Spleen (tissue), 11 donors: Measurements from ENCODE around the gene MYH15. TPM values are rescaled to one million over a fixed set of nuclear protein-coding genes. Genes with fewer than 3 reads are reported as not detected.

Source experiments
- DNase-seq: peaks from one replicate; pipeline ENCODE4 v3.0.0-alpha.2; 2020
- H3K27ac ChIP-seq, 8 donors: fragments of 200-600 bp; sonication (generic) in 7 of 8; 1 replicate in 4 of 8; 2 replicates in 4 of 8; pipeline versions ENCODE4 v1.5.0 to v1.8.0; 2016 to 2021; ENCODE audit warnings: inconsistent platforms in 4 of 8, mild to moderate bottlenecking in 4 of 8, moderate library complexity in 1 of 8
- H3K27me3 ChIP-seq, 7 donors: fragments of 200-600 bp; sonication (generic) in 6 of 7; replicated peaks in 1 of 7; 1 replicate in 4 of 7; 2 replicates in 3 of 7; pipeline versions ENCODE4 v1.5.0 to v1.8.0; 2016 to 2021; ENCODE audit warnings: inconsistent platforms in 3 of 7, mild to moderate bottlenecking in 1 of 7
- H3K36me3 ChIP-seq, 6 donors: fragments of 200-600 bp; sonication (generic) in 5 of 6; 1 replicate in 4 of 6; 2 replicates in 2 of 6; pipeline versions ENCODE4 v1.5.0 to v1.8.0; 2016 to 2021; ENCODE audit warnings: inconsistent platforms in 2 of 6
- H3K4me1 ChIP-seq, 6 donors: fragments of 200-600 bp; sonication (generic) in 5 of 6; 1 replicate in 3 of 6; 2 replicates in 3 of 6; pipeline versions ENCODE4 v1.5.0 to v1.8.0; 2016 to 2021; ENCODE audit warnings: inconsistent platforms in 3 of 6
- H3K4me3 ChIP-seq, 8 donors: fragments of 200-600 bp; sonication (generic) in 7 of 8; 1 replicate in 4 of 8; 2 replicates in 4 of 8; pipeline versions ENCODE4 v1.5.0 to v1.8.0; 2016 to 2021; ENCODE audit warnings: inconsistent platforms in 4 of 8, mild to moderate bottlenecking in 4 of 8, moderate library complexity in 2 of 8
- H3K9me3 ChIP-seq, 8 donors: fragments of 200-600 bp; sonication (generic) in 7 of 8; 1 replicate in 4 of 8; 2 replicates in 4 of 8; pipeline versions ENCODE4 v1.5.0 to v1.8.0; 2016 to 2021; ENCODE audit warnings: inconsistent platforms in 4 of 8
- POLR2A ChIP-seq, 3 donors: fragments of 450-650 bp; IDR thresholded peaks; one replicate each; pipeline ENCODE4 v1.5.1; 2017; ENCODE audit warnings: antibody characterized with exemption in 3 of 3, mild to moderate bottlenecking in 1 of 3
- POLR2AphosphoS5 ChIP-seq, 3 donors: sonication (generic); formaldehyde crosslinking; IDR thresholded peaks; one replicate each; pipeline ENCODE4 v1.5.1; 2017; ENCODE audit warnings: antibody characterized with exemption in 3 of 3
- WGBS, 5 donors: extraction: QIAGEN DNeasy Blood & Tissue Kit in 3 of 5; methylation state at CpG; one replicate each; pipeline versions ENCODE4 v1.1.5 to v1.1.7; 2013 to 2018; 5-methylcytosine and 5-hydroxymethylcytosine counted together
- intact Hi-C: fragments of 100-400 bp; cut with DNase I; formaldehyde crosslinking; loops from one replicate; pipeline ENCODE4 v1.15.0; 2023; ENCODE audit warnings: low total_unique reads
- polyA plus RNA-seq, 3 donors: library from polyadenylated mRNA; stranded (reverse); fragments of 200-250 nt; gene quantifications; one replicate each; pipeline ENCODE4 v1.2.1, GENCODE V29; 2013
- total RNA-seq, 7 donors: library from RNA; depleted of rRNA in 3 of 7; stranded (reverse); fragments of >200 nt in 3 of 7; fragmentation: NEBNext Ultra II Directional in 4 of 7; extraction: Animal tissue kit (Norgen Biotek cat#: 25700) in 4 of 7; gene quantifications; one replicate each; pipeline versions ENCODE4 v1.1.0 to v1.2.1, GENCODE V29; 2016 to 2021
- TF ChIP-seq, protein P1 (sequence below), 11 experiments: fragments of 200-600 bp in 7 of 11; fragments of 450-650 bp in 4 of 11; sonication (generic) in 4 of 11; IDR thresholded peaks in 8 of 11; conservative IDR thresholded peaks in 3 of 11; 1 replicate in 7 of 11; 2 replicates in 4 of 11; pipeline versions ENCODE4 v1.4.0 to v1.8.0; 2016 to 2021; ENCODE audit warnings: antibody characterized with exemption in 11 of 11, inconsistent platforms in 4 of 11, mild to moderate bottlenecking in 1 of 11
- donor health status: healthy with polysubstance abuse.
- donor health status: DM: no; HTN: no; CAD: no; lungs with moderate emphysema.
- donor health status: DM: no; HTN: no; CAD: no.
- donor health status: Bipolar disorder and iron deficiency.
- donor health status: healthy.
- donor health status: DM: no; HTN: no; CAD: no.
- donor health status: DM: yes; HTN: yes; CAD: no.

The MYH15 gene
- total and polyA plus RNA-seq, 10 donors: 0.02 to 3.0 (median 0.18) TPM

DNA sequence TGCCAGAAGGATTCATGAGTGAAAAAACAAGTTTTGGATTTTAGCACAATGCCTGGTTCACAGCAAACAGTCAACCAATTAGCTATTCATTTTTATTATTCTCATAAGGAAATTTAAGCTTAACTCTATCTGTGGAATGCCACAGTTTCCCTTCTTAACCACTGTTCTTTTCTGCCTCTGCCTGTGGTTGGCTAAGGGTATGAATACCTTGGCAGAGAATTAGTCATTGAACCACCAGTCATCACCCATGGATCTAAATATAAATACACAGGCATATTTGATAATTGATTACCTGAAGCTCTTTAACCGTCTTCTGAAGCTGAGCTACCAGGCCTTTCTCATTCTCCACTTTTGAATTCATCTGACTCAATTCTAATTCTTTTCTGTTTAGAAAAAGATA lies 79.9 kb downstream of the MYH15 start:
- no peak overlapping the region for H3K27ac ChIP-seq
- peaks cover 0 to 6% (median 0%) of the 10 kb centered on the region in 6 donors for H3K4me1 ChIP-seq
- H3K36me3 ChIP-seq: no peaks in the 10 kb centered on the region
- no peak for DNase-seq
- H3K27me3 ChIP-seq: no peaks in the 10 kb centered on the region
- H3K9me3 ChIP-seq: peaks cover 0 to 16% (median 10%) of the 10 kb centered on the region in 8 donors
- H3K4me3 ChIP-seq: no peak overlapping the region
- TF ChIP-seq POLR2AphosphoS5 (IDR thresholded peaks at IDR 0.05) (no peak), POLR2A (IDR thresholded peaks at IDR 0.05) (no peak)
- TF ChIP-seq, protein P1, sequence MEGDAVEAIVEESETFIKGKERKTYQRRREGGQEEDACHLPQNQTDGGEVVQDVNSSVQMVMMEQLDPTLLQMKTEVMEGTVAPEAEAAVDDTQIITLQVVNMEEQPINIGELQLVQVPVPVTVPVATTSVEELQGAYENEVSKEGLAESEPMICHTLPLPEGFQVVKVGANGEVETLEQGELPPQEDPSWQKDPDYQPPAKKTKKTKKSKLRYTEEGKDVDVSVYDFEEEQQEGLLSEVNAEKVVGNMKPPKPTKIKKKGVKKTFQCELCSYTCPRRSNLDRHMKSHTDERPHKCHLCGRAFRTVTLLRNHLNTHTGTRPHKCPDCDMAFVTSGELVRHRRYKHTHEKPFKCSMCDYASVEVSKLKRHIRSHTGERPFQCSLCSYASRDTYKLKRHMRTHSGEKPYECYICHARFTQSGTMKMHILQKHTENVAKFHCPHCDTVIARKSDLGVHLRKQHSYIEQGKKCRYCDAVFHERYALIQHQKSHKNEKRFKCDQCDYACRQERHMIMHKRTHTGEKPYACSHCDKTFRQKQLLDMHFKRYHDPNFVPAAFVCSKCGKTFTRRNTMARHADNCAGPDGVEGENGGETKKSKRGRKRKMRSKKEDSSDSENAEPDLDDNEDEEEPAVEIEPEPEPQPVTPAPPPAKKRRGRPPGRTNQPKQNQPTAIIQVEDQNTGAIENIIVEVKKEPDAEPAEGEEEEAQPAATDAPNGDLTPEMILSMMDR (IDR thresholded peaks at IDR 0.05 in 8 of 11, conservative IDR thresholded peaks at IDR 0.05 in 3 of 11): no peak
- intact Hi-C loops: no loop called here
- WGBS, 5 donors: 88 to 98% (median 90%) methylated on average over 1 of the region's 1 CpG

DNA sequence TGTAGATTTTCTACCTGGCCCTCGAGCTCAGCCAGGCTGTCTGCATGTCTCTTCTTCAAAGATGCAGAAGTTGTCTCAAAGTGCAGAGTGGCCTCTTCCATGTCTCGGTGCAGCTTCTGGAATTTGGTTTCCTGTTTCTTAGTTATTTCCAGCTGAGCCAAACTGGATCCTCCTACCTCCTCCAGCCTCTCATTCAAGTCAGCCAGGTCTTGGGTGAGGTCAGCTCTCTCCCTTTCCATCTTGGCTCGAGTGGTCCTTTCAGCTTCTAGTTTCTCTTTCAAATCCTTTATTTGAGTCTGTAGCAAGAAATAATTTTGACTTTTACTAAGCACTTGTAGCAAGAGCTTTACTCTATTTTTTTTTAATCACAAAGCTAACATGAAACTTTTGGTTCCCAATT lies 81.8 kb downstream of the MYH15 start:
- Histone ChIP-seq H3K4me3 (no peak overlapping the region), H3K27ac (no peak overlapping the region), H3K9me3 (peaks cover 0 to 16% (median 10%) of the 10 kb centered on the region in 8 donors), H3K4me1 (peaks cover 0 to 6% (median 0%) of the 10 kb centered on the region in 6 donors), H3K36me3 (no peaks in the 10 kb centered on the region), H3K27me3 (no peaks in the 10 kb centered on the region)
- WGBS, 5 donors: 46 to 56% (median 49%) methylated on average over 3 of the region's 3 CpGs
- no peak for TF ChIP-seq POLR2A (IDR thresholded peaks at IDR 0.05)
- TF ChIP-seq POLR2AphosphoS5 (IDR thresholded peaks at IDR 0.05): no peak
- TF ChIP-seq, protein P1 (IDR thresholded peaks at IDR 0.05 in 8 of 11, conservative IDR thresholded peaks at IDR 0.05 in 3 of 11): no peak
- intact Hi-C loops: no loop called here
- DNase-seq: no peak

DNA sequence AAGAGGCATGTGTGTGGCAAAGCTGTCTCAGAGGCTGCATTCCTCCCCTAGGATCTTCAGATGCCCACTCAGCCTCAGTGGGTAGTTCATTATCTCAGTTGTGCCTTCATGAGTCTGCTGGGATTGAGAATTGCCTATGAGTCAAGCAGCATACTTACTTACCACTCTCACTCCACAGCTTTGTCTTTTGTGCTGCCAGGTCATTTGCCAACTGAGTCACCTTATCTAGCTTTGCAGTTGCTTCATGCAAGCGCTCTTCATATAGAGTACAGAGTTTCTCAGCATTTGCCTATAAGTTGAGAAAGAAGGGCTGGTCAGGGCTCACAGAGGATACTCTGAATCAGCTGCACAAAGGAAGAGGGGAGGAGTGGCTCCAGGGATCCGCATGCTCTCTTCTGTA lies 89.5 kb downstream of the MYH15 start:
- intact Hi-C loops: no loop called here
- DNase-seq: no peak
- Histone ChIP-seq H3K4me3 (no peak overlapping the region), H3K4me1 (no peaks in the 10 kb centered on the region), H3K9me3 (no peaks in the 10 kb centered on the region), H3K27me3 (no peaks in the 10 kb centered on the region), H3K27ac (no peak overlapping the region), H3K36me3 (no peaks in the 10 kb centered on the region)
- no peak for TF ChIP-seq POLR2AphosphoS5 (IDR thresholded peaks at IDR 0.05)
- no peak for TF ChIP-seq POLR2A (IDR thresholded peaks at IDR 0.05)
- TF ChIP-seq, protein P1 (IDR thresholded peaks at IDR 0.05 in 8 of 11, conservative IDR thresholded peaks at IDR 0.05 in 3 of 11): no peak
- WGBS, 5 donors: 91 to 100% (median 100%) methylated on average over 2 of the region's 2 CpGs

DNA sequence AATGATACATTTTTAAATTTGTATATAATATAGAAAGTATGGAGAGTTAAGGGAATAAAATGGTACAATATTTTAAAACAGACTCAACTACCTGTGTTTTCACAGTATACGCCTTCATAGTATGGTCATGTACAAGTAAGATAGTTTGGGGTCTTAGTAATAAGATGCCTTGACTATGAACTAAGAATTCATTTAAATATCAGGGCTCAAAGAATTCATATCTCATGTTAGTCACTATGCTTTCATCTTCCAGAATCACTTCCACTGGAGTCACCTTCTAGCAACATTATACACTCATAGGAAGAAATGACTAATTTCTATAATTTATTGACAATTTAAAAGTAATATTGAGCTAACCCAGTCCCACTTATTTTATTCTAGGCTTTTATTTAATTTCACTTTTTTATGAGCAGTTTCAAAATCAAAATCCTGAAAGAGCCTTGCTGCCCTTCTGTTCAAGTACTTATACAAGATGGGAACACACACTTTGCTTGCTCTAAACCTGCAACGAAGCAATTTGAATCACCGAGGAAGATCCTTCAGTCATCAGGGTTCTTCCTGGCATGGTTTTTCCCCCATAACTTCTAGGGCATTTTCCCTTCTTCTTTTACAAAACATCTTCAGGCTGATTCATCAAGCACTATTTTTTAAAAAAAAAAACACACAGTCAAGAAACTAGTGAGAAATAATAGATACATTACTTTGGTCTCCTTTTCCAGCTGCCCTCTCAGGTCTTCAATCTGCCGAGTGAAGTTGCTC lies 94.1 kb downstream of the MYH15 start:
- WGBS, 5 donors: 75 to 87% (median 86%) methylated on average over 4 of the region's 4 CpGs
- DNase-seq: no peak
- Histone ChIP-seq H3K4me3 (no peak overlapping the region), H3K27ac (no peak overlapping the region), H3K4me1 (no peaks in the 10 kb centered on the region), H3K36me3 (no peaks in the 10 kb centered on the region), H3K9me3 (no peaks in the 10 kb centered on the region), H3K27me3 (no peaks in the 10 kb centered on the region)
- TF ChIP-seq POLR2A (IDR thresholded peaks at IDR 0.05) (no peak), POLR2AphosphoS5 (IDR thresholded peaks at IDR 0.05) (no peak)
- TF ChIP-seq, protein P1 (IDR thresholded peaks at IDR 0.05 in 8 of 11, conservative IDR thresholded peaks at IDR 0.05 in 3 of 11): no peak
- intact Hi-C loops: no loop called here
